SU-DHL-6 (cell line): Measurements from ENCODE around the gene LDLRAD3.

Source experiments
- CTCF ChIP-seq: fragments of 200-600 bp; sonication (generic); IDR thresholded peaks from one replicate; pipeline ENCODE4 v1.5.1; 2017; ENCODE audit warnings: antibody characterized with exemption, mild to moderate bottlenecking, low read length, moderate library complexity; ENCODE audit not compliant: insufficient read depth, poor library complexity, severe bottlenecking
- EZH2phosphoT487 ChIP-seq: fragments of 200-600 bp; sonication (generic), shearing (Covaris generic); conservative IDR thresholded peaks from 2 replicates; pipeline ENCODE4 v1.6.1; 2018; ENCODE audit warnings: mild to moderate bottlenecking, antibody characterized with exemption, low read length, moderate library complexity, mixed read lengths

DNA sequence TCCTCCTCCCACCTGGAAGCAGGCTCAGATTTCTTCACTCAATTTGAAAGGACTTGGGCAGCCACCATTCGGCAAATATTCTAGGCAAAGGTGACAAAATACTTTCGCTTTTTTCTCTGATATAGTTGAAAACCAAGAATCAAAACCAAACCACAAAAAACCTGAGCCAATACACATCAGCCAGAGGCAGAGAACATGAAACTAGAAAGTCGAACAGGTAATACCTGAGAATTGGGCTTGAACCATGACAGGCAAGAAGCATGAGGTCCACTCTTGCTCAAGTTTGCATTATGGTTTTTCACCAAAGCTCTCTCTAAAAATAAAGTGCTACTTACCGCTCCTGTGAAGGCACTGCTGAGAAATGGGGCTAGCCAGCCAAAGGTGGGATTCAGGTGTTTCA, 26.2 kb upstream of the LDLRAD3 start:
- TF ChIP-seq CTCF, result no peak
- TF ChIP-seq EZH2phosphoT487, result no peak
